ENCODE measurements around the gene TRPM3.

The TRPM3 gene

GRCh38 chr9:70880535-70880934 is 240.9 kb downstream of the TRPM3 start:
- no peak for DNase-seq

- DNase-seq: no peak
These were observed 242.8 kb downstream of the TRPM3 start for GRCh38 chr9:70878576-70878975.

GRCh38 chr9:70874451-70874850 is 247.0 kb downstream of the TRPM3 start:
- DNase-seq: no peak

GRCh38 chr9:70873506-70873905 is 247.9 kb downstream of the TRPM3 start:
- no peak for DNase-seq

- DNase-seq: no peak
These were observed 252.5 kb downstream of the TRPM3 start for GRCh38 chr9:70868661-70869652.

GRCh38 chr9:70868041-70868440 is 253.4 kb downstream of the TRPM3 start:
- no peak for DNase-seq

- no peak for DNase-seq
These were observed 255.9 kb downstream of the TRPM3 start for GRCh38 chr9:70865471-70865870.

- DNase-seq: no peak
These were observed 259.6 kb downstream of the TRPM3 start for GRCh38 chr9:70861797-70862196.

GRCh38 chr9:70861376-70861775 is 260.0 kb downstream of the TRPM3 start:
- no peak for DNase-seq

- no peak for DNase-seq
These were observed 261.7 kb downstream of the TRPM3 start for GRCh38 chr9:70859694-70860093.

- DNase-seq: no peak
These were observed 265.0 kb downstream of the TRPM3 start for GRCh38 chr9:70856411-70856810.

GRCh38 chr9:70852711-70853240 is 268.6 kb downstream of the TRPM3 start:
- no peak for DNase-seq

- DNase-seq: no peak
These were observed 281.2 kb downstream of the TRPM3 start for GRCh38 chr9:70840266-70840665.

GRCh38 chr9:70835323-70835722 is 286.1 kb downstream of the TRPM3 start:
- DNase-seq: no peak

- DNase-seq: no peak
These were observed 288.9 kb downstream of the TRPM3 start for GRCh38 chr9:70832492-70832891.

- no peak for DNase-seq
These were observed 290.8 kb downstream of the TRPM3 start for GRCh38 chr9:70830618-70831017.

- no peak for DNase-seq
These were observed 291.7 kb downstream of the TRPM3 start for GRCh38 chr9:70829591-70830265.

GRCh38 chr9:70826562-70826961 is 294.9 kb downstream of the TRPM3 start:
- no peak for DNase-seq

- DNase-seq: no peak
These were observed 298.1 kb downstream of the TRPM3 start for GRCh38 chr9:70823284-70823683.

- no peak for DNase-seq
These were observed 304.1 kb downstream of the TRPM3 start for GRCh38 chr9:70817311-70817710.

- no peak for DNase-seq
These were observed 304.5 kb downstream of the TRPM3 start for GRCh38 chr9:70816891-70817290.

- no peak for DNase-seq
These were observed 305.1 kb downstream of the TRPM3 start for GRCh38 chr9:70816316-70816715.

- no peak for DNase-seq
These were observed 306.8 kb downstream of the TRPM3 start for GRCh38 chr9:70814597-70814996.

- DNase-seq: no peak
These were observed 308.3 kb downstream of the TRPM3 start for GRCh38 chr9:70813141-70813540.
